ENCODE data around the gene NCOR2. TPM values are rescaled to one million over a fixed set of nuclear protein-coding genes. Genes with fewer than 3 reads are reported as not detected.

NCOR2 gene
- total RNA-seq, 4 donors from 2014 or later = 45.3 to 178 (median 99.9) TPM

GRCh38 chr12:124599074-124599999, 31.9 kb upstream of the NCOR2 start:
- Histone ChIP-seq H3K4me3 (replicated peaks in 1 of 3) (no peak overlapping the region), H3K27me3 (no peaks in the 10 kb centered on the region), H3K4me1 (no peaks in the 10 kb centered on the region), H3K27ac (no peak overlapping the region), H3K9me3 (no peaks in the 10 kb centered on the region), H3K36me3 (no peaks in the 10 kb centered on the region)
- no peak for DNase-seq
- 87 to 88% methylated on average over 10 of the region's 10 CpGs for WGBS, 2 donors
- intact Hi-C loops (cut with DNase I) = no loop called here
- no peak for TF ChIP-seq POLR2A (IDR thresholded peaks at IDR 0.05)
- TF ChIP-seq CTCF (IDR thresholded peaks at IDR 0.05) = no peak

- no peak for DNase-seq
- intact Hi-C loops (cut with DNase I) = no loop called here
- Histone ChIP-seq H3K27me3 (no peaks in the 10 kb centered on the region), H3K27ac (no peak overlapping the region), H3K9me3 (no peaks in the 10 kb centered on the region), H3K36me3 (no peaks in the 10 kb centered on the region), H3K4me1 (peaks cover 0 to 5% of the 10 kb centered on the region in 2 donors), H3K4me3 (replicated peaks in 1 of 3) (no peak overlapping the region)
- no peak for TF ChIP-seq POLR2A (IDR thresholded peaks at IDR 0.05)
- no peak for TF ChIP-seq CTCF (IDR thresholded peaks at IDR 0.05)
- 85 to 88% methylated on average over 2 of the region's 2 CpGs for WGBS, 2 donors
Observed at GRCh38 chr12:124597041-124597440, 29.6 kb upstream of the NCOR2 start.

- intact Hi-C loops (cut with DNase I) = no loop called here
- no peak overlapping the region for H3K4me3 ChIP-seq (replicated peaks in 1 of 3)
- H3K9me3 ChIP-seq = no peaks in the 10 kb centered on the region
- no peak overlapping the region for H3K27ac ChIP-seq
- TF ChIP-seq POLR2A (IDR thresholded peaks at IDR 0.05) (no peak), CTCF (IDR thresholded peaks at IDR 0.05) (no peak)
- no peaks in the 10 kb centered on the region for H3K27me3 ChIP-seq
- H3K36me3 ChIP-seq = no peaks in the 10 kb centered on the region
- no peak for DNase-seq
- 79 to 85% methylated on average over 4 of the region's 4 CpGs for WGBS, 2 donors
- H3K4me1 ChIP-seq = peaks cover 0 to 5% of the 10 kb centered on the region in 2 donors
Observed at GRCh38 chr12:124595444-124595843, 28.0 kb upstream of the NCOR2 start.

GRCh38 chr12:124594851-124595250, 27.4 kb upstream of the NCOR2 start:
- no peak for DNase-seq
- Histone ChIP-seq H3K9me3 (no peaks in the 10 kb centered on the region), H3K27ac (no peak overlapping the region), H3K27me3 (no peaks in the 10 kb centered on the region), H3K36me3 (no peaks in the 10 kb centered on the region), H3K4me1 (peaks cover 0 to 5% of the 10 kb centered on the region in 2 donors), H3K4me3 (replicated peaks in 1 of 3) (no peak overlapping the region)
- no peak for TF ChIP-seq POLR2A (IDR thresholded peaks at IDR 0.05)
- no peak for TF ChIP-seq CTCF (IDR thresholded peaks at IDR 0.05)
- intact Hi-C loops (cut with DNase I) = no loop called here
- WGBS, 2 donors = 96% methylated on average over 6 of the region's 6 CpGs

- Histone ChIP-seq H3K36me3 (no peaks in the 10 kb centered on the region), H3K27me3 (no peaks in the 10 kb centered on the region), H3K9me3 (no peaks in the 10 kb centered on the region), H3K4me1 (peaks cover 0 to 5% of the 10 kb centered on the region in 2 donors), H3K27ac (no peak overlapping the region), H3K4me3 (replicated peaks in 1 of 3) (no peak overlapping the region)
- WGBS, 2 donors = 91 to 99% methylated on average over 4 to 5 of the region's 5 CpGs
- no peak for TF ChIP-seq POLR2A (IDR thresholded peaks at IDR 0.05)
- no peak for TF ChIP-seq CTCF (IDR thresholded peaks at IDR 0.05)
- DNase-seq = no peak
- intact Hi-C loops (cut with DNase I) = no loop called here
Observed at GRCh38 chr12:124593851-124594401, 26.5 kb upstream of the NCOR2 start.
